NT2/D1 (cell line): ENCODE results near the gene PCCB.

ENCODE experiments used
- SUZ12 ChIP-seq: IDR thresholded peaks from 2 replicates; pipeline ENCODE4 v1.6.1; 2011; ENCODE audit not compliant: insufficient read length, insufficient read depth; ENCODE audit errors: extremely low read depth
- YY1 ChIP-seq: IDR thresholded peaks from 2 replicates; pipeline ENCODE4 v1.6.1; 2011; ENCODE audit not compliant: insufficient read length, insufficient read depth
- ZNF274 ChIP-seq: IDR thresholded peaks from 2 replicates; pipeline ENCODE4 v1.6.1; 2011; ENCODE audit warnings: mild to moderate bottlenecking, low read depth, low read length

DNA sequence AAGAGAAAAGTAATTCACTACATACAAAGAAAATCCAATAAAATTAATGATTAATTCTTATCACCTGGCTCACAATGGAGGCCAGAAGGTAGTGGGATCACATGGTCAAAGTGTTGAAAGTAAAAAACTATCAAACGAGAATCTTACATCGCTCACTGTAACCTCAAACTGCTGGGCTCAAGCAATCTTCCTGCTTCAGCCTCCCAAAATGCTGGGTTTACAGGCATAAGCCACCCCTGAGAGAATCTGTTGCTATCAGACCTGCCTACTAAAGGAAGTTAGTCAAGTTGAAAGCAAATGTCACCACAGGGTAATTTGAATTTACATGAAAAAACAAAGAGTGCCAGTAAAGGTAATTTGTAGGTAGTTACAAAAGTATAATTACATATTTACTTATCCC is 103.3 kb downstream of the PCCB start:
- no peak for TF ChIP-seq ZNF274
- TF ChIP-seq YY1 = no peak
- no peak for TF ChIP-seq SUZ12
